Measurements from ENCODE around the gene GRAMD1B.

- TF ChIP-seq POLR2A (IDR thresholded peaks at IDR 0.05; ENCODE audit: extremely low read depth, insufficient read length) (no peak), CTCF (IDR thresholded peaks at IDR 0.05; ENCODE audit: low read depth, low read length) (no peak)
Measured at GRCh38 chr11:123413636-123414035, 16.4 kb upstream of the GRAMD1B start.
